GM18873 (cell line): ENCODE data around the gene GRIP2.

Experiments
- ATAC-seq: cut with Tn5 transposase; IDR thresholded peaks from one replicate; pipeline ENCODE4 v1.9.1; 2021; ENCODE audit warnings: mild to moderate bottlenecking, moderate library complexity, moderate number of reproducible peaks; ENCODE audit not compliant: unreplicated experiment, low FRiP score

GRIP2 gene

DNA sequence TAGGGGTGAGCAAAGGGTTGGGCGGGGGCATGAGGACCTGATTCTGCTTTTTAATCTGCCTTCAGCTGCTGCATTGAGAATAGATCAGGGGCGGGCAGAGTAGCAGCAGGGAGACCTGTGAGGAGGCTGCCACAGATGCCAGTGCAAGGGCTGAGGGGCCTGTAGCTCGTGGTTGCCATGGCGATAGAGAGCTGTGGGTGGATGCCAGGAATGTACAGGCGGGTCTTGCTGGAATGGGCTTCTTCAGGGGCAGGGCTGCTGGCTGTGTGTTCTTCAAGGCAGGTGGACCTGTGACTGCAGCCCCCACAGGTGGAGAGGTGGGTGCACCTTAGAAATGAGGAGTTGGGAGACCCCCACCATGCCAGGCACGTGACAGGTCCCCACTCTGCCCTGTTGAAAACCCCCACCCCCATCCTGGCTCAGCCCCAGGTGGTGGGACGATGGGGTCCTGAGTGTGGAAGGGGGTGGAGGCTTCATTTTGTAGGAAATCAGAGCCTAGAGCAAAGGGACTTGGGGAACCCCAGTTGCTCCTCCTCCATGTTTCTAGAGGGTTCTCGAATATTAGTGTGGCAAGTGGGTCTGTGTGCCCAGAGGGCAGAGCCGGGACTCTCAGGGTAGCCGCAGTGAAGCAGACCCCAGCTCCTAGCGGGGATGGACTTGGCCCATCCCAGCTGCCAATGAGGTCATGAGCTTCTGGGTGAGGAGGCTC lies 99.5 kb downstream of the GRIP2 start:
- ATAC-seq, result no peak

- ATAC-seq, result no peak
Observed at GRCh38 chr3:14440168-14440518, 100.0 kb downstream of the GRIP2 start.

DNA sequence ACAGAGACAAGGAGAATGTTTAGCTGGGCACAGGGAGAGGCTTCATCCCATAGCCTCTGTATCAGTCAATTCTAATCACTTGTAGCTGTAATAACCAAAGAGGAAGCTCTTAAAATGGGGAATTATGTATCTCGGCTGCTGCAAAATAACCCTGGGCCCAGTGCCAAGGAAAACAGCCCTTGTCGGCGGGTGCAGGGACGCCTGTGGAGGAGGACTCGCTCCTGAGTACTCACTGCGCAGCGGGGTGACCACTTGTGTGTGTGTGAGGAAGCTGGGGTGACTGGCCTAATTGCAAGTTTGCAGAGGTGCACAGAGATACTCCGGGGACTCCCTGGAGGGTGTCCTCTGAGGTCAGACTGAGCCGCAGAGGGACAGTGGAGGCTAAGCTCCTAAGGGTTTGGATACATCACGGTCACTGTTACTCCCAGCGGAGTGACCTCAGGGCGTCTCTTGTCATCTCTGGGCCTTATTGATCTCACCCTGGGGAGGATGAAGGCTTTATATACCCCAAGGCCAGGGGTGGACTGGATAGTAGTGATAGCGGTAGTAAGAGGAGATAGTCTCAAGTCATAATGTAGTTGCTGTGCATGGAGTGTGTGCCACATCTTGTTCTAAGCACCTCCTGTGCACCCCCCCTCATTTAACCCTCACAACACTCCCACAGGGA lies 100.5 kb downstream of the GRIP2 start:
- no peak for ATAC-seq
